ENCODE measurements around the gene CIAO1. TPM values are rescaled to one million over a fixed set of nuclear protein-coding genes. Genes with fewer than 3 reads are reported as not detected.
"Not testable (repeated sequence)": the region's sequence is repeated elsewhere in the genome, so short reads cannot be mapped to it uniquely, and the experiment has no call there.

CIAO1 gene
- total and polyA plus RNA-seq, 2 donors (not counting 1 experiment from before 2014, with no cell fraction given), result 74.8 to 85.4 TPM

- Mint-ChIP-seq H3K27me3 (no peaks in the 10 kb centered on the region), H3K9me3 (ENCODE audit: insufficient read depth) (no peaks in the 10 kb centered on the region), H3K27ac (peak overlapping the region; percentile 92), H3K4me3 (peak overlapping the region; percentile 77), H3K4me1 (peaks cover 66% of the 10 kb centered on the region)
- Histone ChIP-seq H3K79me2 (ENCODE audit: control insufficient read depth, insufficient read depth, low read length) (peaks cover 77% of the 10 kb centered on the region), H3K9me3 (ENCODE audit: control extremely low read depth in 1 of 3, control insufficient read depth in 2 of 3, insufficient read depth in 1 of 3, low read length in 2 of 3) (no peaks in the 10 kb centered on the region), H3K4me3 (ENCODE audit: control extremely low read depth in 1 of 5, extremely low read depth in 1 of 5, insufficient read depth in 1 of 5, low read depth in 2 of 5, low read length in 4 of 5) (peak overlapping the region in 4 of 5 experiments; percentile 1 to 29 (median 19)), H3K27ac (ENCODE audit: low read length in 2 of 2) (peak overlapping the region; percentile 50 to 64), H3K4me1 (ENCODE audit: control insufficient read depth in 2 of 2, insufficient read depth in 2 of 2, low read length in 2 of 2) (peaks cover 64 to 74% of the 10 kb centered on the region in 2 donors), H3K4me2 (replicated peaks; ENCODE audit: low read depth, low read length, poor library complexity, severe bottlenecking) (peak overlapping the region; percentile 58), H3K9ac (ENCODE audit: low read length) (peak overlapping the region; percentile 12), H2AFZ (ENCODE audit: insufficient read depth, low read depth, low read length, poor library complexity, severe bottlenecking) (peak overlapping the region; percentile 18), H3K36me3 (replicated peaks in 1 of 2; ENCODE audit: control extremely low read depth in 1 of 2, control insufficient read depth in 1 of 2, extremely low read depth in 1 of 2, insufficient read depth in 2 of 2, low read length in 1 of 2) (peaks cover 0 to 54% of the 10 kb centered on the region in 2 experiments), H4K20me1 (ENCODE audit: control insufficient read depth, insufficient read depth, low read length, poor library complexity, severe bottlenecking) (peaks cover 27% of the 10 kb centered on the region), H3K27me3 (replicated peaks in 1 of 4; ENCODE audit: control extremely low read depth in 1 of 4, control insufficient read depth in 3 of 4, insufficient read depth in 4 of 4, low read length in 3 of 4) (no peaks in the 10 kb centered on the region)
- TF ChIP-seq EZH2 (IDR thresholded peaks at IDR 0.05; ENCODE audit: borderline replicate concordance, insufficient read depth, low read depth, low read length, poor library complexity, severe bottlenecking) (no peak), CTCF (IDR thresholded peaks at IDR 0.05) (no peak)
- DNase-seq, result peak; percentile 54
- intact Hi-C loops (cut with micrococcal nuclease), result no loop called here
- ChIA-PET POLR2A (interaction anchor here (0.7 to 1.5 kb wide), 4 partner anchors 13 to 840 kb away, joined by 3 to 6 read pairs (median 4); partner anchors contain the start of gene STARD7), CTCF (interaction anchor here (1.0 to 4.2 kb wide), 4 partner anchors 10 to 264 kb away, joined by 3 to 17 read pairs (median 7); partner anchors contain the start of genes CIAO1 and TMEM127)
- no peak for ATAC-seq (ENCODE audit: low read depth)
- 5% methylated on average over 3 of the region's 6 CpGs for WGBS (ENCODE audit: insufficient coverage)
These were observed 9.4 kb upstream of the CIAO1 start for GRCh38 chr2:96256611-96257113.

- H3K79me2 ChIP-seq (ENCODE audit: control insufficient read depth, insufficient read depth, low read length), result peaks cover 88% of the 10 kb centered on the region
- H2AFZ ChIP-seq (ENCODE audit: insufficient read depth, low read depth, low read length, poor library complexity, severe bottlenecking); DNase-seq; H3K9me3 Mint-ChIP-seq (ENCODE audit: insufficient read depth); H3K9me3 ChIP-seq (ENCODE audit: control extremely low read depth in 1 of 3, control insufficient read depth in 2 of 3, insufficient read depth in 1 of 3, low read length in 2 of 3); intact Hi-C loops (cut with micrococcal nuclease); H3K9ac ChIP-seq (ENCODE audit: low read length); H3K4me3 ChIP-seq (ENCODE audit: control extremely low read depth in 1 of 5, extremely low read depth in 1 of 5, insufficient read depth in 1 of 5, low read depth in 2 of 5, low read length in 4 of 5); H3K27me3 Mint-ChIP-seq; H3K27me3 ChIP-seq (replicated peaks in 1 of 4; ENCODE audit: control extremely low read depth in 1 of 4, control insufficient read depth in 3 of 4, insufficient read depth in 4 of 4, low read length in 3 of 4); ATAC-seq (ENCODE audit: low read depth): not testable (repeated sequence)
- H3K27ac Mint-ChIP-seq, result peak overlapping the region; percentile 92
- peak overlapping the region in 1 of 2 donors; percentile 64 for H3K27ac ChIP-seq (ENCODE audit: low read length in 2 of 2)
- H3K4me1 Mint-ChIP-seq, result peaks cover 73% of the 10 kb centered on the region
- CTCF ChIA-PET, result interaction anchor here (4.2 kb wide), 1 partner anchor 24 kb away, joined by 17 read pairs; no protein-coding TSS in a partner anchor
- peak overlapping the region; percentile 59 for H3K4me3 Mint-ChIP-seq
- peaks cover 64 to 74% of the 10 kb centered on the region in 2 donors for H3K4me1 ChIP-seq (ENCODE audit: control insufficient read depth in 2 of 2, insufficient read depth in 2 of 2, low read length in 2 of 2)
- POLR2A ChIA-PET, result interaction anchor here (1.5 kb wide), 1 partner anchor 49 kb away, joined by 3 read pairs; the partner anchor contains the start of gene STARD7
- peak overlapping the region; percentile 9 for H3K4me2 ChIP-seq (replicated peaks; ENCODE audit: low read depth, low read length, poor library complexity, severe bottlenecking)
- peaks cover 0 to 49% of the 10 kb centered on the region in 2 experiments for H3K36me3 ChIP-seq (replicated peaks in 1 of 2; ENCODE audit: control extremely low read depth in 1 of 2, control insufficient read depth in 1 of 2, extremely low read depth in 1 of 2, insufficient read depth in 2 of 2, low read length in 1 of 2)
- H4K20me1 ChIP-seq (ENCODE audit: control insufficient read depth, insufficient read depth, low read length, poor library complexity, severe bottlenecking), result peaks cover 35% of the 10 kb centered on the region
- WGBS (ENCODE audit: insufficient coverage), result 100% methylated on average over 2 of the region's 3 CpGs
These were observed 8.3 kb upstream of the CIAO1 start for GRCh38 chr2:96257744-96258143.
